GM19328 (cell line): ENCODE measurements around the gene MORF4L1.
"Not testable (repeated sequence)": the region's sequence is repeated elsewhere in the genome, so short reads cannot be mapped to it uniquely, and the experiment has no call there.

ENCODE experiments used
- ATAC-seq: cut with Tn5 transposase; IDR thresholded peaks from one replicate; pipeline ENCODE4 v1.9.1; 2021; ENCODE audit warnings: mild to moderate bottlenecking, moderate library complexity; ENCODE audit not compliant: unreplicated experiment

Gene MORF4L1

DNA sequence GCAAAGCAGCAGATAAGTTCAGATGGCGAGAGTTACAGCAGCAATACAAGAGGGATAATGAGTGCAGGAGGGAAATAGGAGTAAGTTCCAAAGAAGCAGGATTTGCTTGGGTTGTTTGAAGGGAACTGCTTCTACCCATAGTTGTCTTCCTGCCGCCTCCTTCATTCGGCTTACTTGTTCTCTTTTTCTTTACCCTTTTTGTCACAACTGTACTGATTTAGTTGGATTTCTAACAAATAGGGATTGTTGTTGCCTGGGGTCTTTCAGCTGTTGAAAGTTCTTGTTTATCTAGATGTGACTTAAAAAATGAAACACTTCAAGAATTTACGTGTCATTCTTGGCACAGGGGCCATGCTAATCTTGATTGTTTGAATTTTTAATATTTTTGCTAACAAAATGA is 25.9 kb downstream of the MORF4L1 start:
- ATAC-seq, result no peak

DNA sequence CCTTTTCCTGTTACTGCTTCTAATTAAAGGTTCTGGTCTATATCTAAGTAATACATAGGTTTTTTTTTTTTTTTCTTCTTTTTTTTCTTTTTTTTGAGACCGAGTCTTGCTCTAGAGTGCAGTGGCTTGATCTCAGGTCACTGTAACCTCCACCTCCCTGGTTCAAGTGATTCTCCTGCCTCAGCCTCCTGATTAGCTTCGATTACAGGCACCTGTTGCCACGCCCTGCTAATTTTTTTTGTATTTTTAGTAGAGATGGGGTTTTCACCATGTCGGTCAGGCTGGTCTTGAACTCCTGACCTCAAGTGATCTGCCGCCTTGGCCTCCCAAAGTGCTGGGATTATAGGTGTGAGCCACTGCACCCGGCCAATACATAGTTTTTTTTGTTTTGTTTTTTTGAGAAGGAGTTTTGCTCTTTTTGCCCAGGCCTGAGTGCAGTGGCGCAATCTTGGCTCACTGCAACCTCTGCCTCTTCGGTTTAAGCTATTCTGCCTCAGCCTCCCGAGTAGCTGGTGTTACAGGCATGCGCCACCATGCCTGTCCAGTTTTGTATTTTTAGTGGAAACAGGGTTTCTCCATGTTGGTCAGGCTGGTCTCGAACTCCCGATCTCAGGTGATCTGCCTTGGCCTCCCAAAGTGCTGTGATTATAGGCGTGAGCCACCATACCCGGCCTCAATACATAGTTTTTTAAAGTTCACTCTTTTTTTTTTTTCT is 28.3 kb downstream of the MORF4L1 start:
- not testable (repeated sequence) for ATAC-seq

DNA sequence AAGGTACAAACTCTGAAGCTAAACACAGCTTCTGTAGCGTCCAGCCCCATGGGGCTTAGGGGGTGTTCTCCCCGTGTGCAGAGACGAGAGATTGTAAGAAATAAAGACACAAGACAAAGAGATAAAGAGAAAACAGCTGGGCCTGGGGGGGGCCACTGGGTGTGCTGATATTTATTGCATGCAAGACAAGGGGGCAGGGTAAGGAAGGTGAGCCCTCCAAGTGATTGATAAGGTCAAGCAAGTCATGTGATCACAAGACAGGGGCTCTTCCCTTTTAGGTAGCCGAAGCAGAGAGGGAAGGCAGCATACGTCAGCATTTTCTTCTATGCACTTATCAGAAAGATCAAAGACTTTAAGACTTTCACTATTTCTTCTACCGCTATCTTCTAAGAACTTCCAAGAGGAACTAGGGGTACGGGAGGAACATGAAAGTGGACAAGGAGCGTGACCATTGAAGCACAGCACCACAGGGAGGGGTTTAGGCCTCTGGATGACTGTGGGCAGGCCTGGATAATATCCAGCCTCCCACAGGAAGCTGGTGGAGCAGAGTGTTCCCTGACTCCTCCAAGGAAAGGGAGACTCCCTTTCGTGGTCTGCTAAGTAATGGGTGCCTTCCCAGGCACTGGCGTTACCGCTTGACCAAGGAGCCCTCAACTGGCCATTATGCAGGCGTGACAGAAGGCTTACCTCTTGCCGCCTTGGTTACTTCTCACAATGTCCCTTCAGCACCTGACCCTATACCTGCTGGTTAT is 29.8 kb downstream of the MORF4L1 start:
- not testable (repeated sequence) for ATAC-seq

DNA sequence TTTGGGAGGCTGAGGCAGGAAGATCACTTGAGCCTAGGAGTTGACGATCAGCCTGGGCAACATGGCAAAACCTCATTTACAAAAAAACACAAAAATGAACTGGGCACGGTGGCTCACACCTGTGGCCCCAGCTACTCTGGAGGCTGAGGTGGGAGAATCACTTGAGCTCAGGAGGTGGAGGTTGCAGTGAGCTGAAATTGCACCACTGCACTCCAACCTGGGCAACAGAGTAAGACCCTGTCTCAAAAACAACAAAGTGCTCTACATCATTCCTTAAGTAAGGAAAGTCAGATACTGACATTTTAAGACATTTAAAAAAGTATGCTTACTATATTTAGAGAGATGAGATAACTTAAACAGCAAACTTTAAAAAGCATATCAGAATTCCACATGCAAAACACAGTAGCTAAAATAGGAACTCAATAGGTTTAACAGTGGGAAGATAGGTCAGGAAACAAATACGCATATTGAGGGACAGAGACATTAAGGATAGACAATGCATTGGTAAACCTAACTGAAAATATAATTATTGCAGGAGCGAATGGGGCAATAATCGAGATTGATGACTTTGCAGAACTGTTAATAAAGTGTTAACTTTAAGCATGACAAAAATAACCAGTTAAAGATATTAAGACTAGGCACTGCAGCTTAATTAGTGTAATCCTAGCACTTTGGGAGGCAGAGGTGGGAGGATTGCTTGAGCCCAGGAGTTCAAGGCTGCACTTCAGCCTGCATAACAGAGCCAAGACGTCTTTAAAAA is 32.1 kb downstream of the MORF4L1 start:
- no peak for ATAC-seq

GRCh38 chr15:78906316-78906620 is 33.6 kb downstream of the MORF4L1 start:
- no peak for ATAC-seq

DNA sequence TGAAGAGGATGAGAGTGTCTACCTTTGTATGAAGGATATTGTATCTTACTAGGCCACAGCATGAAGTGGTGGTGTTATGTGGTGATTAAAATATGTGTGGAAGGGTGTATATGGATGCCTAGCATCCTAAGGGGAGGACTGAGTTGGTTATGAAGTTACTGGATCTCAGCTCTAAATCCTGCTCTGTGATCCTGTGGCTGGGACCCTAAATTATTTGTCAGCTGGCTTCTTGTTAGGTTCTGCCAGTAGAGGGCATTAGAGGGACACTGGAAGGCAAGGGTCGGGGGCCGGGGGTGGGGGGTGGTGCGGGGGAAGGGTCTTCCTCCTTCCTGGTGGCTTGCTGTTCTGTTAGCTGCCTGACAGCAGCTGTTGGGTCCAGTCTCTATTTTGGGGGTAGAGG is 34.9 kb downstream of the MORF4L1 start:
- ATAC-seq, result no peak

- no peak for ATAC-seq
Observed at GRCh38 chr15:78909160-78909695, 36.5 kb downstream of the MORF4L1 start.

- no peak for ATAC-seq
Observed at GRCh38 chr15:78909791-78910228, 37.1 kb downstream of the MORF4L1 start.

DNA sequence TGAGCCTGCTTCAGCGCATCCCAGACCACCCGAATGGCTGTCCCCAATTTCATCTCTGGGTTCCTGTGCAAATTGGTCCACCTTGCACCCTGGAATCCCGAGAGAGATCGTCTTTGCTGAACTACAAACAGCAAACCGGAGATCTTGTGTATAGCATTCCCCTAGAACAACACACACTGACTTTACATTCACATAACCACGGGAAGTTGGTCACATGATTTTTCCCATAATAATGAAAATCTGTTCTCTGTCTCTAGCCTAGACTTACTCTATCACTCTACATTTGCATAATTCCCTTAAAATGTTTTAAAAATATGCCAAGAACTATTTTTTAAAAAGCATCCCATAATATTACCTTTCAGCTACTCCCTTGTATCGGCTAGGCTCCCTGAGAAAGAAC is 37.6 kb downstream of the MORF4L1 start:
- ATAC-seq, result no peak

DNA sequence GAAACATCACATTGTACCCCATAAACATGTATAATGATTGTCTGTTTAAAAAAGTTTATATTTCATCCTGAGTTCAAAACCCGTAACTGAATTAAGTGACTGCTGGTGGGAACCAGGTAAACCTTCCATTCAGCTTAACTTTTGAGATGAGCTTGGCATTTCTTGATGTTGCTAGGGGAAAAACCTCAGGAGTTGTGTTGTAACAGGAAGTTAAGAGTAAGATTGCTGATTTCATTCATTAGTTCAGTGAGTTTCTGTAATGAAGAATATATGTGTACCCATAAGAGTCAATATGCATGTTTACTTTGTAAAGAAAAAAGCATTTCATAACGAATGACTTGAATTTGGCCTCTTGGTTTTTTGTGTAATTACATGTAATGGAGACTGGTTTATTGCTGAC is 39.6 kb downstream of the MORF4L1 start:
- ATAC-seq, result no peak

DNA sequence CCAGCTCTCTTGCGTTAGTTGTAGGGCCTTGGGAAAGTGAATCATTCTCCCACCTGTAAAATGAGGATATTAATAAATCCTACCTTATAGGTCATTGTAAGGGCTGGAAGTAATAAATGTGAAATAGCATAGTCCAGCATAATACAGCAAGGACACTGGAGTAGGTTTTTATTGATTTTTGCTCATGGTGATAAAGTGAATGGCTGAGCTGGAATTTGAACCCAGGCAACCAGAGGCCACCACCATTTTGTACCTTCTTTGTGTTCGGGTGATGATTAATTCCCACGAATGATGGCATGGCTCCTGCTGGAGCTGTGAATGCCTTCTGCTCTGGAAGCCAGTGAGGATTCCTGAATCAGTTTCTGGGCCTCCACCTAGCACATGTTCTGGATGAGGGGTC is 40.3 kb downstream of the MORF4L1 start:
- ATAC-seq, result no peak

DNA sequence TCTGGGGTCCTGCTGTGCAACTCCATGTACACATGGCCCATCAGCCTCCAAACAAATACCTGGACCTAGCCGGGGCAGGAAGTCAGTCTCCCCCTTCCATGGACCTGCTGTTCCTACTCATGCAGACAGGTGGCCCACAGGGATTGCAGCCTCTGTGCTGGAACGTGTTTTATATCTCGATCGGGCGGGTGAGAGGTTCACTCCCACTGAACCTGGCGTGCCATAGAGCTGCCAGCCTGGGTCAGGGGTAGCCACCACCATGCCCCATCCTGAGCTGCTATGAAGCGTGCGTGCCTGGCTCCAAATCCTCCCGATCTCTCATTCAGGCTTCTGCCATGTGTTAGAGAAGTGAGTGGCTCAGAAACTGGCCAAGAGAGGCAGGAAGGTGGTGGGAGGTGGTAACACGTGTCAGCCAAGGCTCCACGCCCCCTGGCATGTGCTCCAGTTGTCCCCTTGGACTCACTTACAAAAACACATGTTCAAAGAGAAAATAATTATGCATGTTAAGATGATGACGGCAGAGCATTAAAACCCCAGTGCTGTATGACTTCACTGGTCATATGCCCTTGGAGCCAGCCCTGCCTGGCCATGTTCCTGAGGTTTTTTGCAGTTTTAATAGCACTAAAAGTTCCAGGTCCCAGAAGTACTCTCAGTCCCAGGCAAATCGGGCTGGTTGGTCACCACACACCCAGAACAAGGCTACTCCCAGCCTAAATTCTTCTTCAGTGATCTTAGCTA is 41.5 kb downstream of the MORF4L1 start:
- ATAC-seq, result no peak

DNA sequence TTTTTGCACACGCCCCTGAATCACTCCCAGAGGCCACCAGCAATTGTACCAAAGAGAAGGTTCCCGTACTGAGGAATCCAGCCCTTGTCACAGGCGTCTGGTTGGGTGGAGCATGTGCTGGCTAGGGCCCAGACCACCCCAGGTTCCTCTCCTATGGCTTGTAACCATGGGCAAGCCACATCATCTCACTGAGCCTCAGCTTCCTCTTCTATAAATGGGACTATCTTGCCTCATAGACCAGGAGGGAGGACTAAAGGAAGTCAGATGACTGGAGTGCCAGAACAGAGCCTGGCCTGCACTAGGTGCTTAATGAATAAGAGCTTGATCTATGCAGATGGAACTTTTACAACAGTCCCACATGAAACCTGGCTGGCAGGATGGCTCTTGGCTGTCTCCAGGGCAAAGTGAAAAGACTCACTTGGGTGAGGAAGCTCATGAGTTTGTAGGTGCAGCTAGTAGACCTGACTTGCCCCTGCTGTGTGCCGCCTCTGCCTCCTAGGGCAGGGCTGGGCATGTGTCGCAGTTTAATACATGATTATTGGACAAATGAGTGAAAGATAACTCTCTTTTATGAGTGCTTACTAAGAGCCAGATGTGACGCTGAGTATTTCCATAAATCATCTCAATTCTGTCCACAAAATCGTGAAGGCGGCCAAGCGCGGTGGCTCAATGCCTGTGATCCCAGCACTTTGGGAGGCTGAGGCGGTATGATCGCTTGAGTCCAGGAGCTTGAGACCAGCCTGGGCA is 42.8 kb downstream of the MORF4L1 start:
- no peak for ATAC-seq

- ATAC-seq, result no peak
Observed at GRCh38 chr15:78916088-78916487, 43.4 kb downstream of the MORF4L1 start.

- ATAC-seq, result no peak
Observed at GRCh38 chr15:78917888-78918287, 45.2 kb downstream of the MORF4L1 start.

DNA sequence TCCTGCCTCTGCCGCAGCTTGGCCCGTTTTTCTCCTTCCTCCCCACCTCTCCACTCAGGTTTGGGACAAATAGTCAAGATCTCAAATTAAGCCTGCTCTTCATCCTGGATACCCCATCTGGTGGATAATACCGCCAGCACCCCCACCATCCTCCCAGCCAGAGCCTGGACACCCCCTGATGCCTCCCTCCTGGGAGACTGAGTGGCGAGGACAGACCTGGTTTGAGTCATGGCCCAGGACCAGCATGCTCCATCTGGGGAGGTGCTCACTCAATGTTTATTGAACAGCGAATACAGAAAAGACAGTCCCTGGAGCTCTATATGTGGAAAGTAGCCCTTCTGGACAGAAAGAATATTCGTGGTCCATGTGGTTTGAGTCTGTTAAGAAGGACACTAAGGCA is 48.8 kb downstream of the MORF4L1 start:
- no peak for ATAC-seq

GRCh38 chr15:78921940-78922339 is 49.2 kb downstream of the MORF4L1 start:
- no peak for ATAC-seq

DNA sequence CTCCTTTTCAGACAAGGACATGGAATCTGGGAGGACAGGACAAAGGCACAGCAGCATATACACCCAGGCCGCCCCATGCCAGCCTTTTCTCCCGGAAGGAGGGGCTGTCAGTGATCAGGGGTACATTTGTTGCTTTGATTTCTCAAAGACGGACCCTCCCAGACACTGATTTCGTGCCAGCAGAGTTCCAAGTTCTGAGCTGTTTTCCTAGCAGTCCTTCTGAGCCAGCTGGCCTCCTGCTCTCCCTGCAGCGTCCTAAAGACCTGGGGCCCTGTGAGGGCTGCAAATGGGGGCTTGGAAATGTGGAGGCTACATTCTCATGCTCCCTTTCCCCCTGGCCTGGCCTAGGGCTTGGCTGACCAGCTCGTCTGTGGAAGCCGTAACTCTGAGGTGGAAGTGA is 49.8 kb downstream of the MORF4L1 start:
- ATAC-seq, result no peak

DNA sequence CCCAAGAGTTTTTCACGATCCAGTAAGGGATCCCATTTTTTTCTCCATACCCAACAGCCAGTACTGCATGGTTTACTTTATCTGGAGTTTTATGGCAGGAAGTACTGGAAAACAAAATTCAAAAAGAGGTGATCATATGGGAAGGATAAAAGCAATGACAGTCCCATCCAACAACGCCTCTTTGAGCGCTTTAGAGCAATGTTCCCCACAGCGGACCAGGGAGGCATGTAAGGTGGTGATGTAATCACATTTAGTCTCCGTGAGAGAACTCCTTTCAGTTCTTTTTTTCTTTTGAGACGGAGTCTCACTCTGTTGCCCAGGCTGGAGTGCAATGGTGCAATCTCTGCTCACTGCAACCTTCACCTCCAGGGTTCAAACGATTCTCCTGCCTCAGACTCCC is 50.3 kb downstream of the MORF4L1 start:
- ATAC-seq, result no peak
